Measurements from ENCODE around the gene MAPKAPK3. TPM values are rescaled to one million over a fixed set of nuclear protein-coding genes. Genes with fewer than 3 reads are reported as not detected.
A peak's percentile ranks its signal among the peaks of the same experiment; 100 is the strongest.

MAPKAPK3 gene
- total and polyA plus RNA-seq, 2 of the 4 experiments (the other 2 are of a cell fraction): 38.3 to 57.2 TPM

- no peak overlapping the region for H3K9ac ChIP-seq (ENCODE audit: low read depth, low read length)
- intact Hi-C loops (cut with micrococcal nuclease) (no loop called here), in situ Hi-C loops (cut with MboI; ENCODE audit: low sequenced_read_pairs) (no loop called here), dilution Hi-C loops (cut with HindIII; ENCODE audit: low sequenced_read_pairs, unreplicated experiment) (no loop called here)
- ChIA-PET CTCF (interaction anchor here (0.6 kb wide), 1 partner anchor 45 kb away, joined by 3 read pairs; no protein-coding TSS in a partner anchor), POLR2A (ENCODE audit: unreplicated experiment) (no interaction called here)
- H3K9me1 ChIP-seq (ENCODE audit: insufficient read depth, low read length): 0 out of 2 replicates have a peak, but pooled peaks cover 3% of the 10 kb centered on the region
- WGBS, 2 experiments (ENCODE audit: extremely low coverage in 2 of 2, insufficient read length in 1 of 2): 80% methylated on average over 2 of the region's 6 CpGs; no CpG with 5 or more reads in 1 of the 2 experiments
- H3K56ac ChIP-seq (ENCODE audit: extremely low read depth, insufficient read depth, low read length): no peak overlapping the region
- no peak overlapping the region for H4K5ac ChIP-seq (ENCODE audit: low read depth, low read length)
- no peak overlapping the region for H4K91ac ChIP-seq (ENCODE audit: insufficient read depth, low read depth, low read length)
- no peak overlapping the region for H2BK20ac ChIP-seq (ENCODE audit: low read depth, low read length)
- H3K27me3 ChIP-seq (ENCODE audit: control insufficient read depth, insufficient read depth, low read length): no peaks in the 10 kb centered on the region
- no peaks in the 10 kb centered on the region for H3K9me3 ChIP-seq (ENCODE audit: control insufficient read depth, insufficient read depth, low read length)
- H3K14ac ChIP-seq (replicated peaks; ENCODE audit: low read depth, low read length): no peak overlapping the region
- no peaks in the 10 kb centered on the region for H4K20me1 ChIP-seq (ENCODE audit: insufficient read depth, low read length)
- H3K4me1 ChIP-seq (ENCODE audit: control insufficient read depth, insufficient read depth, low read length): no peaks in the 10 kb centered on the region; the same call in 1 of the 2 replicates
- H4K8ac ChIP-seq (ENCODE audit: low read depth in 2 of 2, low read length in 2 of 2): no peak overlapping the region
- H3K4me3 ChIP-seq (ENCODE audit: insufficient read depth, low read depth, low read length): no peak overlapping the region
- no peak overlapping the region for H2BK15ac ChIP-seq (ENCODE audit: low read depth, low read length)
- peak; percentile 24 for DNase-seq
- no peak overlapping the region for H3K4ac ChIP-seq (ENCODE audit: low read depth, low read length)
- ATAC-seq (ENCODE audit: low read depth): no peak; the same call in 1 of the 2 replicates
- H3K27ac ChIP-seq (ENCODE audit: insufficient read depth, low read length): no peak overlapping the region
- peaks cover 4% of the 10 kb centered on the region; the same call in 1 of the 2 replicates for H3K36me3 ChIP-seq (ENCODE audit: control insufficient read depth, insufficient read depth, low read length)
- no peak overlapping the region for H2BK120ac ChIP-seq (ENCODE audit: low read depth, low read length)
- H2AK5ac ChIP-seq (ENCODE audit: low read depth, low read length): no peak overlapping the region
- no TSS peak for BruUV-seq (replicated peaks)
- H3K4me2 ChIP-seq (ENCODE audit: low read depth, low read length): no peak overlapping the region
- H2BK5ac ChIP-seq (ENCODE audit: low read depth, low read length, poor library complexity, severe bottlenecking): no peak overlapping the region
- TF ChIP-seq POLR2A (IDR thresholded peaks at IDR 0.05; ENCODE audit: low read depth, low read length): no peak
- TF ChIP-seq, protein P1, sequence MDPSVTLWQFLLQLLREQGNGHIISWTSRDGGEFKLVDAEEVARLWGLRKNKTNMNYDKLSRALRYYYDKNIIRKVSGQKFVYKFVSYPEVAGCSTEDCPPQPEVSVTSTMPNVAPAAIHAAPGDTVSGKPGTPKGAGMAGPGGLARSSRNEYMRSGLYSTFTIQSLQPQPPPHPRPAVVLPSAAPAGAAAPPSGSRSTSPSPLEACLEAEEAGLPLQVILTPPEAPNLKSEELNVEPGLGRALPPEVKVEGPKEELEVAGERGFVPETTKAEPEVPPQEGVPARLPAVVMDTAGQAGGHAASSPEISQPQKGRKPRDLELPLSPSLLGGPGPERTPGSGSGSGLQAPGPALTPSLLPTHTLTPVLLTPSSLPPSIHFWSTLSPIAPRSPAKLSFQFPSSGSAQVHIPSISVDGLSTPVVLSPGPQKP (IDR thresholded peaks at IDR 0.05; ENCODE audit: borderline replicate concordance, low read depth, low read length): no peak
- no peak for TF ChIP-seq RCOR1 (IDR thresholded peaks at IDR 0.05; ENCODE audit: insufficient replicate concordance, low read length)
- no peak for TF ChIP-seq MAZ (IDR thresholded peaks at IDR 0.05; ENCODE audit: borderline replicate concordance, low read depth, low read length)
- TF ChIP-seq CHD1 (IDR thresholded peaks at IDR 0.05; ENCODE audit: low read depth, low read length): no peak
- TF ChIP-seq USF2 (IDR thresholded peaks at IDR 0.05; ENCODE audit: low read depth, low read length): no peak
- H2AFZ ChIP-seq (replicated peaks; ENCODE audit: low read length, poor library complexity): no peak overlapping the region
- no peak overlapping the region for H3K23ac ChIP-seq (ENCODE audit: low read depth, low read length)
- no peaks in the 10 kb centered on the region for H3K79me1 ChIP-seq (ENCODE audit: low read depth in 1 of 2, low read length in 2 of 2)
- H2AK9ac ChIP-seq (replicated peaks; ENCODE audit: low read depth, low read length, poor library complexity): no peak overlapping the region
- H3K18ac ChIP-seq (ENCODE audit: low read depth, low read length): no peak overlapping the region
Measured at GRCh38 chr3:50587373-50587772, 29.6 kb upstream of the MAPKAPK3 start.

Data from IMR-90 (cell line).